NCI-H146 treated with DMSO at 0.1 percent for 48 hours (cell line): ENCODE measurements around the gene CCDC57.

Source experiments
- DNase-seq: peaks from one replicate; lab custom pipeline; 2025; ENCODE audit not compliant: unreplicated experiment; lab: John Stamatoyannopoulos, UW

Gene CCDC57

DNA sequence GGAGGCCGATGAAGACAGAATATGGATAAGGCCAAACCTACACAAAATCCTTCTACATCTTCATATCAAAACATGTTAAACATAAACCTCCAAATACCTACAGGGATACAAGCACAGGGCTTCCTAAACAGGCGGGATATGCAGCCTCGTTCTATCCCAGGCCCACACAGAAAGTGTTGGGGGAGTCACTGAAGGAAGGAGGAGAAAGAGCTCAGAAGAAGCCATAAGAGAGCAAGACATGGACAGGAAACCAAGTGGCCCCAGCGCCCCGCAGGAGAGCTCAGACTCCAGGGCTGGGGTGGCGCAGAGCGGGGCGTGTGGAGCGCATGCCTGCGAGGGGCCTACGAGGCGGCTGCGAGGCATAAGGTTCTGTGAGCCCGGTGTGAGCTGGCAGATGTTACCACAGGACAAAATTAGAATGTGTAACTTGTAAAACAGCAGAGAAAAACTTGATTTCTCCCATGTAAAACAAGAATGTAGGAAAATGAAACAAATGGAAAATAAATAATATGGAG lies 103.6 kb downstream of the CCDC57 start:
- DNase-seq, result no peak

DNA sequence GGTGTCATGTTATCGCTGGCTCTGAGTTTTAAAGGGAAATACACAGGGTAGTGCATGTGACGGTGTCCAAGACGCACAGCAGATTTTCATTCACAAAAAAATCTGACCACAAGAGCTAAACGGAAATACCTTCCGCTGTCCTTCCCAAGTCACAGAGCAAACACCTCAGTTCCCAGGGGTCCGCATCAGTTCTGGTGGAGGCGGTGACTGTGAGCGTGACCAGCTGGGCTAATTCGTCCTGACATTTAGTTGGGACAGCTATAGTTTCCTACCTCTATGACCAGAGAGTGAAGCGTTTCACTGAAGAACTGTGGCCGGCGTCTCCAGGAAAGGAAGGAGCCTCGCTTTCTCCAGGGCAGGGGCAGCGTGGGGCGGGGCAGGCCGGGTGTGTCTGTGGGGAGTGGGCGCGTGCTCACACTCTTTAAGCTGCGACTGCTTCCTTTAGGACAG lies 104.1 kb downstream of the CCDC57 start:
- DNase-seq, result no peak

DNA sequence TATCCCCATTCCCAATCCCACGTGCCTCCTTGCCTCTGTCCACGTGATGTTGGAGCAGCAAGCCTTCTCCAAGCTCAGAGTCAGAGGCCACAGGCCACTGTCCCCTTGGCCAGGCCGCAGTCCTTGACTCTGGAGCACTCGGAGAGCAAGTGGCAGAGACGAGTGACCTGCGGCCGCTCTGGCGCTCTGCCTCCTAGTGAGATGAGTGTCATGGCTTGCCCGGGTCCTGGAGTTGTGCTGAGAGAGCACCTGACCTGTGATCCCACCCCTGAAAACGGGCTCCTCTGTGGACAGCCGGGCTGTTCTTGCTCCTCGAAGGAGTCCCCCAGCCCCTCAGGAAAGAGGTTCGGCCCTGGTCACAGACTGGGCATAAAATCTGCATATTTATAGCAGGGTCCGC lies 104.6 kb downstream of the CCDC57 start:
- DNase-seq, result no peak

DNA sequence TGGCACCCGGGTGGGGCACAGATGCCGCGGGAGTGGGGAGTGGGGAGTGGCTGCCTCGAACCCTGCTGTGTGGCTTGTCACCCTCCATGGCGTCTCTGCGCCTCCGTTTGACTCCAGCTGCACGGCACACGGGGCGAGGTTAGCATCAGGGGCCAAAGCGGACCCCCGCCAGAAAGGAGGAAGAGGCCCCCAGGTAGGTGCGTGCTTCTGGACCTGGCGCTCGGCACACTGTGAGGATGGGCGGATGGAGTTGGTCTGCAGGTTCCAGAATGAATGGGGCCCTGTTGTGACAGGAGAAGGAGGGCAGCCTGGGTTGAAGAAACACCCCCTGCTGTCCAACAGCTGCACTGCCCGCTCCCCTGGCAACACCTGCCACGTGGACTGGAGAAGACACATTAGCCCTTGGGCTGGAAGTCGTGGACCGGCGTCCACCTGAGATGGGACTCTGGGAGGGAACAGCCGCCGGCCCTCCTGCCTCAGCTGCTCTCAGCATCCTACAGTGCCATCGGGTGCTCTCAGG lies 105.2 kb downstream of the CCDC57 start:
- DNase-seq, result no peak

DNA sequence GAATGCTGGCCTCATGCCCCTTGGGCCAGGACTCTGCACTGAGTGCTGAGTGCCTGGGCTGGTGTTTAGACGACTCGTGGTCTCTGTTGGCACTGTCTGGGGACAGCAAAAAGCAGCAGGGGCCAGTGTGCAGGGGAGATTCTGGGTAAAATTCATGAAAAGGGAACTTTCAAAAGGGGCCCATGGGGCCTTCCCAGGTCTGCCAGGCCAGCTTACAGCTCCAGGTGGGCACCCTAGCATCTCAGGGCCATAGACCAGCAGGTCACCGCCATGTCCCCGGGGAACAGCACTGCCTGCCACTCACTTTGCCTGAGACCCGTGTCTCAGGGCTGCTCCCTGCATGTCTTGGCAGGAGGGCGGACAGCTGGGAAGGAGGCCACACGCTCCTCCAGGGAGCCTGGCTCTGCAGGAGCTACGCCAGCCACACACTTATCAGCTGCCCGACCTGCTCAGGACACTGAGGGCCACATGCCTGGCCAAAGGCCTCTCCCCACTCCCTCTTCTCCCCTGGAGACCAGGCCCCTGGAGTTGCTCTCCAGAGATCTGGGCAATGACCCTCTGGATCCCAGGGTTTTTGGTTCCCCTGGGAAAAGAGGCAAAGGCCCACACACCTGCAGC lies 105.8 kb downstream of the CCDC57 start:
- DNase-seq, result no peak

DNA sequence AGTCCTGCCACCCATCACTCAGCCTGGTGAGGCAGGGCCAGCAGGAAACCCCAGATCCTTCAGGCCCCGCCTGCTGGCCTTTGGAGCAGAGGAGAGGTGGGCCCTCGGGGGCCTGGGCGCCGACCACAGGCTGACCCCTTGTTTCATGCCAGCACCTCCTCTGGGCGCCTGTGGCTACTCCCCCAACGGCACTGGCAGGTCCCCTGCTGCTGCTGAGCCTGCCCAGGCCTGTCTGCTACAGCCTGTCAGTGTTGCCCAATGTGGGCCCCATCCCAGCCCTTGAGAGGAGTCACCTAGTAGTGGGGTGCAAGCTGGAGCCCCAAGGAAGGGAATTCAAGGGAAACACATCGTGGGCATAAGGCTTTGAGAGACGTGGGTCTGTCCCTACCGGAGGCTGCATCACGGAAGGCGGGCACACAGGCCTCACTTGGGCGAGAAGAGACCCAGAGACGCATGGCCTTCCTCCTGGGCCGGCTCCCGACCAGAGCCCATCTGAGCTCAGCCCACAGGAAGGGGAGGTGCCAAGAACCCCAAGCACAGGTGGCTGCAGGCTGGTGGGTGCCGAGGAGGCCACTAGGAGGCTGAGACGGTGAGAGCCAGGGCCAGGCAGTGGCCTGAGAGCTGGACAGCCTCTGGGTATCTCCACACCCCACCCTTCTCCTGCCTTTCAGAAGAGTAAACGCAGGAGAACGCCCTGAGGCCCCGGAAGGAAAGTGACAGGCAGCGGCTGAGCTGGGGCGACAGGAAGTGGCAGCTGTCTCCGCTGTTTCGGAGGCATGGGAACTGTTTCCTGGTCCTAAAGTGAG lies 106.6 kb downstream of the CCDC57 start:
- peak; percentile 93 for DNase-seq

DNA sequence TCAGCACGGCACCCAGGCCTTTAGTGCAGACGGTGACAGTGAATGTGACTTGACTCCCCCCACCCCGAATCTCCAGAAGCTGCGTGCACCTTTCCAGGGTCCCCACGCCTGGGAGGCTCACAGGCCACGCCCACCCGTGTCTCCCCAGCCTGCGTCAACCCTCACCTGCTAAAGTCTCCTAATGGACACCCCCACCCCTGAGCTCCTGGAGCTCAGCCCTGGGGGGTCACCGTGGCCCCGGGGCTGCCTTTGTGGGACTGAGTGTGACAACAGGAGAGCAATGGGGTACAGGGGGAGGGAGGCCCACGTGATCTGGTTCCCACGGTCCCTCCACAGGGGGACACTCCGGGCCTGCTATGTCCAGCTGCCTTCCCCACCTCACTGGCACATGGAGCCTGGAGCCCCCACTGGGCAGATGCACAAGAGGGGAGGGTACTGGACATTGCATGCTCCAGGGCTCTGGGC lies 107.2 kb downstream of the CCDC57 start:
- no peak for DNase-seq

DNA sequence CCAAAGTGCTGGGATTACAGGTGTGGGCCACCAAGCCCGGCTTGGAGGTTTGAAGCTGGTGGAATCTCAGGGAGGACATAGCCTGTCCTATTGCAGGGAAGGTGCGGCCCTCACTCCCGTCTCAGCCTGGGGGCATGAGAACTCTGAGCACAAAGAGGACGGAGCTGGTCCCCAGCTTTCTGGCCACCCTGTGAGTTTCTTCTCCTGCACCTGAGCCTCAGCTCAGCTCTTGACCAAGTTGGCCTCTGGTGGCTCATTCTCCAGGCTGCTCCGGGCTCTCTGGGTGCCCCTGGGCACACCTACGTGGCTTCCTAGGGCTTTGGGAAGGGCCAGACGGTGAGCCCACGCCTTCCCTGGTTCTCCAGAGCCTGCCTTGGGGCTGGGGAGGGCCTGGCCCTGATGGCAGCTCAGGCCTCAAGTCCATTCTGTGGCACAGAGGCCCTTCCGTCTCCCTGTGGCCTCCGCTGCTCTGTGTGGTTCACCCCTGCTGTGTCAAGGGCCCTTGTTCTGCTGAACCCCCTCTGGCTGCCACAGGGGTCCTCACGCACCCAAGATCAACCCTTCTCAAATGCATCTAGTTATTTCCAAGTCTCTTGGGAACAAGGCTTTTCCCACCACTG lies 107.7 kb downstream of the CCDC57 start:
- no peak for DNase-seq

DNA sequence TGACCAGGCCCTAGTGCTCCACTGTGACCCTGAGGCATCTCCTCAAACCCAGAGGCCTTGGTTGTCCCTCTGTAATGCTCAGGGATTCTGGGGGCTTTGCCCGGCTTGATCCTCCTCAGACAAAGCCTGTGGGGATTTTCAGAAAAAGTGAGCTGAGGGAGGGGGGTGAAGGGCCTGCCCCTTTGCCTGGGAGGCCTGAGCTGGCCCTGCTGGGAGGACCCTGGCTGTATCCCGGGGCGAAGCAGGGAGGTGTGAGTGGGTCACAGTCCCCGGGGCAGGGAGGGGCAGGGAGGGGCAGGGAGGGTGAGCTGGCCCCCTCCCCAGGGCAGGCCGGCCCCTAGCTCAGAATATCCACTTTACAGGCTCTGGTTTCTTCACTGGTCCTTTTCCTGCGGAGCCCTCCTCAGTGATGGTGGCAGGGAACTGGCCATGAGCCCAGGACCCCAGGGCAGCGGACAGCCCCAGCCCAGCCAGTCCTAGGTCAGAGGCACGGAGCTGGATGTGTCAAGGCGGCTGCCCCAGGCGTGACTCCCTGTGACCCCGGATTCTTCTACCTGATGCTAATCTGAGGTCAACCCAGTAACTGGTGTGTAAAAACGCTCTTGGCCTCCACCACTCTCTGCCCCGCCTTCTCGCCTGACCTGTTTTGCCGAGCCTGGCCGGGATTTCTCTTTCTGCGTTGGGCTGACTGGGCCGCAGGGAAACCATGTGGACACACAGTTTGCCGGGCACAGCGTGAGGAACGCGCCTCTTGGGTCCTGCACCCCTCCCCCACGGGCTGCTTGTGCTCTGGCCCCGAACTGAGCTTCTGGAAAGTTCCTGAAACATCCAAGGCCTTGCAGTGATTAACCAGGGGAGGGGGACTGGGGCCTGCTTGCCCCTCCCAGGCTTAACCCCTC lies 108.8 kb downstream of the CCDC57 start:
- no peak for DNase-seq

DNA sequence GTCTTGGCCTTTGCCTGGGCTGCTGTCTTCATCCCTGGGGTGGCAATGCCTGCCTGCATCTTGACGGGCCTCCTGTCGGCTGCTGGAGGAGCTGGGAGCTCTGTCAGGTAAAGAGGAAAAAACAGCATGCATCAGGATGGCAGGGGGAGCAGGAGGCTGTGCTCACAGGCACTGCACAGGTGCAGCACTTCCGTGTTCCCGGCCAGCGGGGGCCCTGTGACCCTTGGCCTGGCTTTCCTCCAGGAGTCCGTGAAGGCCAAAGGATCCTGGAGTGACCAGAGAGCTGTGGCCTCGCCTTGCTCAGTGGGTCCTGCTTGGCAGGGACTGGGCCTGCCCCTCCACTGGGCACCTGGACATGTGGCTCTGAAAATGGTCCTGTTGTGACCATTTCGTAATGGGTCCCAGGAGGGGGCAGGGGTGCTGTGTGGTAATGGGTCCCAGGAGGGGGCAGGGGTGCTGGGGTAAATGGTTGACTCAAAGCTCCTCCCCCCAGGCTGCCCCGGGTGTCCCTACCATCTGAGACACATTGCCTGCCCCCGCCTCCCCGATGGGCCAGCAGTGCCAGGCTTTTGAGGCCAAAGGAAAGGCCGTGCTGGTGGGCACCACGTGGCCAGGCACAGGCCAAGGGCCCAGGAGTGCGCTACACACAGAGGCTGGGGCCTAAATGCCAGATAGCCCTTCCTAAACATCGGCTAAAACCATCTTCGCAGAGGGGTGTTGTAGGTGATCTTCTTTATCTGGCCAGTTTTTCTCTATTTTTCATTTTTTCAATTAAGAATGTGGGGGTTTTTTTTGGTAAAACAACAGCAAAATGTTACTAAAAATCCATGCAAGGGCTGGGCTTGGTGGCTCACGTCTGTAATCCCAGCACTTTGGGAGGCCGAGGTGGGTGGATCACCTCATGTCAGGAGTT lies 110.6 kb downstream of the CCDC57 start:
- no peak for DNase-seq

DNA sequence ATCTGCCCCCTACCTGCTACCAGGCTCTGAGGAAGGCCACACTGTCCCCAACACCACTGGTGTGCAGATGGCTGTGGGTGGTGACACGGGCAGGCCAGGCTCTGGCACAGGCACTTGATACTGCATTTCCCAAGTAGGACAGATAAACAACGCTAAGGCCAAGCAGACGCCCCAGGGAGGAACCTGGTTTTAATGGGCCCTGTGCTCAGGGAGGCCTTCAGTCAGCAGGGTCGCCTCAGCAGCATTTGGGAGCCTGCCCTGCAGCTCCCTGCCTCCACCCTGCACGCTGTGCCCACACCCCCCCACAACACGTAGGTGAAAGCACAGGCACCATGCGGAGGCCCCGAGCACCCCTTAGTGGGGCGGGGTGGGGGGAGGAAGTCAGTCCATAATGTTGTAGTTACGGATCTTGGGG lies 111.3 kb downstream of the CCDC57 start:
- no peak for DNase-seq

DNA sequence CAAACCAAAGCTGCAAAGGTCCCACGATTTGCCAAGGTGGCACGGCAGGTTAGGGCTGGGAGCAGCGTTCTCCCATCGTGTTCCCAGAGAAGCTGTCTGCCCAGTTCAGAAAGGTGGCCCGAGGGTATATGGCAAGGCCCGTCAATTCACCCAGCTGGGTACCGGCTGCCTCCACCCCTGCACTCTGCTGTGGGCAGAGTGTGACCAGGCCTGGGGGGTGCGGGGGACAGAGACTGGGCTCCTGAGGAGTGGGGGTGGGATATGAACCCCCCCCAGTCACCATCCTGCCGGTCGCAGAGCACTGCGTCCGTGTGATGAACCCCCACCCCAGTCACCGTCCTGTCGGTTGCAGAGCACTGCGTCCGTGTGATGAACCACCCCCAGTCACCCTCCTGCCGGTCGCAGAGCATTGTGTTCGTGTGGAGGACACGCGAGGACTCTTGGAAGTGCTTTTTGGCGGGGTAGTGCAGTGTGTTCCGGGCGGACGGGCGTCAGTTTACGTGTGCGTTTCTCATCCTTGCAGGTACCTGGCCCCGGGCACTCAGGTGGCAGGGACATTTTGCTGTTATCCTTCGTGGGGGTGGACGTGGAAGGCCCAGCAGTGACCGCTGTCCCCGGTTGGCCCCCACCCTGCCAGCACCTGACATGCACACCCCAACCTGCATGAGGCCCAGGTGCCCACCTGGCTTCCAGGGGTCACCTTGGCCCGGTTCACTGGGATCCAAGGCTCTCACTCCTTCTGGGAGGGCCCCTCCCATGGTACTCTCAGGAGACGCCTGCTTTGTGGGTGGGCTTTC lies 111.9 kb downstream of the CCDC57 start:
- no peak for DNase-seq

DNA sequence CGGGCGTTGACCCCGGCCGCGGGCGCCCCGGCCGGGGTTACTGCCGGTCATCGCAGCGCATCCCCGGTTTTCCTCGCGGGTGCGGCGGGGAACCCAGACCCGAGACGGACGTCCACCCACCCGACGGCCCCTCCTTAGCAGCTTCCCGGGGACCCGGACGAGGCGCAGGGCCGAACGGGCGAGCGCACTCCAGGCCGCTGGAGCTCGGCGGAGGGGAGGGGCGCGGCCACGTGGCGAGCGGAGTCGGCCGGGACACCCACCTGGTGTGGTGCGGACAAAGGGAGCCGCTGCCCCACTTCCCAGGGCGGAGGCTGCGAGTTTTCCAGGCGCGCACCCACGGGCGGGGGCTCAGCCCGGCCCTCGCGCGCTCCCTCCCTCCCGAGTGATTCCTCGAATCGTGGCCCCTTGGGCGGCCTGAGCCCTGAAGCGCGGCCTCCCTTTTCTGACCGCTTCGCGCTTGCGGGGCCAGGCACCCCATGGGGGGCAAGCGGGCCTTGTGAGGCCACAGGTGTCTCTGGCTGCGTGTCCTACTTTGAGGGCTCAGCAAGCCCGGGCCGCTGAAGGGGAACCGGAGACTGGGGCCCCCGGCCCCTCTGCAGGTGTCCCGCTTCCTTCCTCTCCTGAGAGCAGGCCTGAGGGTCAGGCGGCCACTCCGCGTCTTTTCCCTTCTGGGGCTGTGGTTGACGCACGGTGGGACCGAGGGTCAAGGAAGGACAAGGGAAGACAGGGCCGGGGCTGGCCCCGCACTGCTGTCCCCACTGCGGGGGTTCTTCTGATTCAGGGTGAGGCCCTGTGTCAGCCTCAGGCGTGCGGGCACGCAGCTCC lies 113.5 kb downstream of the CCDC57 start:
- DNase-seq, result peak; percentile 44

DNA sequence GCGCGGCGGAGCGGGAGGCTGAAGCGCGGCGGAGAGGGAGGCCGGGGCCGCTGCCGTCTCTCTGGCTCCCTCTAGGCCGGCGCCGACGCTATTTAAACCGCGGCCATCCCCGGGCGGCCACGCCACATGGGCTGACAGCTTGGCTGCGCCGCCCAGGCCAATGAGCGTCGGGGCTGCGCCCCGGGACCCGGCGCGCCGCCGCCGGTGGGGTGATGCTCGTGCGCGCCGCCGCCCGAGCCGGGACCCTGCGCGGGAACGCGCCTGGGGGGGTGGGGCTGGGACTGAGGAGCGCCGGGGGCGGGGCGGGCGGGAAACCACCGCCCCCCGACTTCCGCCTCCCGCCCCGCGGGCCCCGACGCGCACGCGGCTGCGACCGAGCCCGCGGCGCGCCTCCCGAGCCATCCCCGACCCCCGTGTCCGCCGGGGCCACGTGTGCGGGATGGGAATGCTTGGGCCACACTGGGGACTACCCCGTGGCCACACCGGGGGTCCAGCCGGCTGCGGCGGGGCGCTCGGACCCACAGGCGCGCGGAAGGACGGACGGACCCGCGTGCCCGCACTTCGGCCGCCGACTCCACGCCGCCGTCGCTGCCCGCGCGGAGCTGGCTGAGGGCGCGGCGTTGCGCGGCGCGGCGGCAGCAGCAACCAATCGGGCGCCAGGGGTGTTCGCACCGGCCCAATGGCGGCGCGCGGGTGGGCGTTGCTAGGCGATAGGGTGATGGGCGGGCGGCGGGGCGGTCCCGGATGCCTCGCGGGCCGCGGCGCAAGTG lies 114.3 kb downstream of the CCDC57 start, which contains the start of gene FASN:
Gene FASN (minus strand): TSS at position 68 of the 770 bp plus-strand sequence. CDS start 1,791 bp downstream, outside the sequence.
- peak; percentile 86 for DNase-seq

DNA sequence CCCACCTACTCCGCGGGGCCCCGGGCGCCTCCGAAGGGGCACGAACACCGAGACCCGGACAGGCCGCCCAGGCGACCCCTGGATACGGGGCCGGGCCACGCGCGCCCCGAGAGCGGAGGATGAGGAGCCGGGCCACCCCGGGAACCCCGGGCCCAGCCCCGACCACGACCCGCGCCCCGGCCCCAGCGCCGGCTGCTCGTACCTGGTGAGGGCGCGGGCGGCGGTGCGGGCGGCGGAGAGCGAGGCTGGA lies 114.8 kb downstream of the CCDC57 start:
- DNase-seq, result no peak

DNA sequence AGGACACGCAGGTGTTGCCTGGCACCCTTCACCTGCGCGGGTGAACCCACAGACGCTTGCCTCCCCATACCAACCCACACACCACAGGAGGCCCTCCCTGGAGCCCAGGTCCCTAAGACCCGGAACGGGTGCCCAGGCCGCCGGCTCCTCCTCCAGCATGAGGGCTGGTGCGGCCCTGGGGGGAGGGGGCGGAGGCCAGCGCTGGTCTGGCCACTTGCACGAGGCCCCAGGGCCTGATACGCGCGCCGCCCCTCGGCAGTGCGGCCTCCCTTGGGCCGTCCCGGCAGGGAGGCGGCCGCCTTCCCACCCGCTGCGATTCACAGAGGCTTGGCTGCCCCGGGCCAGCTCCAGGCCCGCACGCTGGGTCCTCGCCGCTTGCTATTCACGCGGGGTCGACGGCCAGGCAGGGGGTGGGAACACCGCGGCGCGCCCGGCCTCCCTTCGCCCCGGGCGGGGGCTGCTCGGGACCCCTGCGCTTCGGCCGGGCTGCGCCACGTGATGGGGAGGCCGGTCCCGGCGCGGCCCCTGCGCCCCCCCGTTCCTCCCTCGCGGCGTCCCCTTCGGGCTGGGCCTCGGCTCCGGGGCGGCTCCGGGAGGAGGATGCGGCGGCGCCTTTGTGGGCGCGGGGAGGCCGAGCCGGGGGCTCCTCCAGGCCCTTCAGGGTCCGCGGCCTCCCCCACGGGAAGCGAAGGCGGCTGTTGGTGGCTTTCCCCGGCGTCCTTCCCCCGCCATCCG lies 115.3 kb downstream of the CCDC57 start:
- no peak for DNase-seq
